22Rv1 (cell line): ENCODE results near the gene PDK4.

ENCODE experiments used
- CTCF ChIP-seq: fragments of 450-650 bp; IDR thresholded peaks from 2 replicates; pipeline ENCODE4 v1.5.1; 2017; ENCODE audit warnings: mild to moderate bottlenecking
- ZFX ChIP-seq: fragments of 450-650 bp; IDR thresholded peaks from 2 replicates; pipeline ENCODE4 v1.6.1; 2017; ENCODE audit warnings: antibody characterized with exemption, borderline replicate concordance

DNA sequence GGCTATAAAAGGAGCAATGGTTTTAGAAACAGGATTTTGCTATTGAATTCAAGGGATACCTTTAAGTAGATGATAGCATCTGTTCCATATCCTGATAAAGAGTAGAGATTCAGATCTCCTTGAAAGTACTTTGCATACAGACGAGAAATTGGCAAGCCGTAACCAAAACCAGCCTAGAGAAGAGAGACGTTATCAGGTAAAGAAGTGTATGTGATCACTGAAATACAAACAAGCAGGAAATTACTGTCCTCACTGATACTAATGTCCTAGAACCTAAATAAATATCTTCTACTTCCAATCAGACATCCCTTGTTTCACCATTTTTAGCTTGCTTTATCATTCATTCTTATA, 9.4 kb downstream of the PDK4 start:
- no peak for TF ChIP-seq CTCF
- no peak for TF ChIP-seq ZFX
